ENCODE data around the gene EFCAB11. TPM values are rescaled to one million over a fixed set of nuclear protein-coding genes. Genes with fewer than 3 reads are reported as not detected.

Gene EFCAB11
- total RNA-seq, 1 experiment from 2014 or later = 12.0 TPM

DNA sequence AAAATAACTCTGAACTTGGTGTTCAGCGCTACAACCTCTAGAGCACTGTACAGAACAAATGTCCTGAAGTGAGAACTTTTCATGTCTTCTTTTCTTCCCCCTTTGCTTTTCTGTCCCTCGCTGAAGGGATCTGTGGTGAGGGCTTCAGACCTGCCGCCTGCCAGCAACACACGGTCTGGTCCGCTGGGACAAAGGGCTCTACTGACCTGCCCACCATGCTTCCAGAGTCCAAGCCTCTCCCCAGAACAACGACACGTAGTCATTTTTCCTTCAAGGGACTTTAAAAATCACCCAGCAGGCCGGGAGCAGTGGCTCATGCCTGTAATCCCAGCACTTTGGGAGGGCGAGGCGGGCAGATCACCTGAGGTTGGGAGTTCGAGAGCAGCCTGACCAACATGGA, 140.4 kb downstream of the EFCAB11 start:
- DNase-seq (ENCODE audit: low read depth) = no peak

GRCh38 chr14:89813617-89814031, 140.9 kb downstream of the EFCAB11 start:
- DNase-seq (ENCODE audit: low read depth) = peak; percentile 61

GRCh38 chr14:89811954-89812575, 142.5 kb downstream of the EFCAB11 start:
- DNase-seq (ENCODE audit: low read depth) = no peak

DNA sequence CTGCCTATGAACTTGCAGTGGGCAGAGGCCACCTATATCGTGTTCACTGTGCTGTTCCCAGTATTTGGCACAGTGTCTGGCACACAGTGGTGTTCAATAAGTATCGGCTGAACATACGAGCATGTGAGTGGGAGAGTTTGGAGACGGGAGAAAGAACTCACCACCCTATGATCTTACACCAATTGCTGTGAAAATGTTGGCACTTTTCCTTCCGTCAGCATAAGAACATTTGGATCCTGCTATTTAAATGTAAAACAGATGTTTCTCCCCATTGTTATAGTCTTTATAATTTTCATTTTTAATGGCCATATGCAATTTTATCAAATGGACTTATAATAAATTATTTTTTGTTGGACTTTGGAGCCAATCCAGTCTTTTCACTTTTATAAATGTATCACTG, 144.4 kb downstream of the EFCAB11 start:
- no peak for DNase-seq (ENCODE audit: low read depth)

DNA sequence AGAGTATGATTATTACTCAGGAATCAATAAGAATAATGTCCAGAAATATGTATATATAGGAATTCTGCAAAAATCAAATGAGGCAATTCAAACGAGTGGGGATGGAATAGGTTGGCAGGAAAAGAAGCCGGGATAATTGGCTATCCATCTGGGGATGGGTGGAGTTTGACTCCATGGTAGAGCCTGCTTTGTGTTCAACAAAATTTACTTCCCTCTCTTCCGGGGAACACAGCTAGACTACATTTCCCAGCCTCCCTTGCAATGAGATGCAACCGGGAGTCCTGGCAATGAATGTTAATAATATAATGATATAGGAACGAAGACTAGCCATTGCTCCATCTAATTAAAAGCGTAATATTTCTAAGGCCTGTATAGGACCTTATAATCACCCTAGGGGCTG, 146.6 kb downstream of the EFCAB11 start:
- no peak for DNase-seq (ENCODE audit: low read depth)

DNA sequence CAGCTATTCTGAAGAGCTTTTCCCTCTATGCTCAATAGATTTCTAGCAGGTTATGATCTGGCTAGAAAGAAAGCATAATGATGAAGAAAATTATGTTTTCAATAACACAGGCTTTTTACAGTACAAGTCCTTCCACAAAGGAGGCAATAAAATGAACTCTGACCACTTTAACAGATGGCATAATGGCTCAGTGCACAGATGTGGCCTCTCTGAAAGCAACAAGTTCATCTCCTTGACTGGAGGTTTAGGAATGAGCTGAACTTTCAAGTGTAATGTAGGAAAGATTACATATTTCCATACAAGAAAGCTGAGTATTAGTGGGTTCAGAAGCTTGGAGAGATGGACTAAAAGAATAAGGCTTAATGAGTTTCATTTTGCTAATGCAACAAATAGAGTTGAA, 147.4 kb downstream of the EFCAB11 start:
- DNase-seq (ENCODE audit: low read depth) = no peak

- DNase-seq (ENCODE audit: low read depth) = no peak
Observed at GRCh38 chr14:89806451-89806850, 148.1 kb downstream of the EFCAB11 start.

- no peak for DNase-seq (ENCODE audit: low read depth)
Observed at GRCh38 chr14:89805501-89805900, 149.0 kb downstream of the EFCAB11 start.

GRCh38 chr14:89803542-89803941, 151.0 kb downstream of the EFCAB11 start:
- no peak for DNase-seq (ENCODE audit: low read depth)

DNA sequence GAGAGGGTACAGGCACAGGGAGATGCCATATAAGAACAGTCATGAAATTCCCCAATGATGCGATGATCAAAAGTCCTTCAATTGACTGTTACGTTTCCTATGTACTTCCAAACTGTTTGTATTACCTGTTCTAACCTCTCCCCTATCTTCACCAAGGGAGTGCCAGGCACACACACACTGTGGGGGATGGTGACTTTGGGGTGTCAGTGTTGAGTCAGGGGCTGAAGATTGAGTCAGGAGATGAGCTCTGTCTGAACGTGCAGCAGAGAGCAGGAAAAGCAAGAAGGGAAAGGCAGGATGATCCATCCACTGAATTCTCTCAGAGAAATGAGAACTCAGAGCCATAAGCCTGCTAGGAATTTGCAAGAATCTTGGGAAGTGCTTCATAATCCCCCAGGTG, 153.4 kb downstream of the EFCAB11 start:
- no peak for DNase-seq (ENCODE audit: low read depth)

DNA sequence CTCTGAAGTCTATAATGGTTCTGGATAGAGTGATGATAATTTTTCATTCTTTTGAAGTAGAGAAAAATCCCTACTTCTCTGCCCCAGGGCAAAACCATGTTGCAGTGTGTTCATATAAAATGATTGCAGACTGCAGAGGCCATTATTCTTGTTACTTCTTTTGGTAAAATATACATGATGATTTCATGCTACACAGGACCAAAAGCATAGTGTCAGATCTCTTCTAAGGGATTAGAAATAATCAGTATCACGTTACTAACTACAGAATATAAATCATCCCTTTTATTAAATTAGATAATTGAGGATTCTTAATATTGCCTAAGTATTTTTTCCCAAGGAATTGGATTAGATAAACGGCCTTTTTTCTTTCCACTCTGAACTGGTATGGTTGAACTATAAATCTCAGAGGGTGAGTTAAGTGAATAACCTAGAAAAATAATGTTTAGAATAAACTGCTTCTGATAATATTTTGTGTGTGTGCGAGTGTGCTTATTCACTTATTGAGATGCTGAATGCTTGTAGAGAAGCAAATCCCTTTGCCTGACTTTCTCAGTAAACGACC, 156.2 kb downstream of the EFCAB11 start:
- DNase-seq (ENCODE audit: low read depth) = no peak

- no peak for DNase-seq (ENCODE audit: low read depth)
Observed at GRCh38 chr14:89797148-89797547, 157.4 kb downstream of the EFCAB11 start.

DNA sequence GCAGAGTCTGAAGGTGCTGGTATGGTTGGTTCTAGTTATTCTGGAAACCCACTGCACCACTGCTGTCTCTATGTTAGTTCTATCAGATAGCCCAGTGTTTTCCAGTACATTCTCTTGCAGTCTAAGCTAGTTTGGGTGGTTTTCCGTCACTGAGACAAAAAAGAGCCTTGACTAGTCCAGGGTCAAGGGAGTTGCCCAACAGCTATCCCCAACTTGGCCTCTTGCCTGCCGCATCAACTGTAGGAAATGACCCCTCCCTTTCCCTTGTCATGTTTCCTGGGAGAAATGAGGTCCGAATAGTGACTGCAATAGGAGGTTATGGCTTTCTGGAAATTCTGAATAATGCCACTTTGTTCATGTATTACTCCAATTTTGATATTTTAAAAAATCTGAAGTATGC, 160.4 kb downstream of the EFCAB11 start:
- no peak for DNase-seq (ENCODE audit: low read depth)

GRCh38 chr14:89793367-89793716, 161.2 kb downstream of the EFCAB11 start:
- DNase-seq (ENCODE audit: low read depth) = no peak

- DNase-seq (ENCODE audit: low read depth) = peak; percentile 43
Observed at GRCh38 chr14:89792489-89793366, 161.8 kb downstream of the EFCAB11 start.

- DNase-seq (ENCODE audit: low read depth) = peak; percentile 21
Observed at GRCh38 chr14:89787525-89787924, 167.0 kb downstream of the EFCAB11 start.

GRCh38 chr14:89781046-89781445, 173.5 kb downstream of the EFCAB11 start:
- no peak for DNase-seq (ENCODE audit: low read depth)

- DNase-seq (ENCODE audit: low read depth) = no peak
Observed at GRCh38 chr14:89779707-89780106, 174.8 kb downstream of the EFCAB11 start.

- DNase-seq (ENCODE audit: low read depth) = no peak
Observed at GRCh38 chr14:89775946-89776345, 178.6 kb downstream of the EFCAB11 start.

GRCh38 chr14:89775151-89775550, 179.4 kb downstream of the EFCAB11 start:
- no peak for DNase-seq (ENCODE audit: low read depth)

DNA sequence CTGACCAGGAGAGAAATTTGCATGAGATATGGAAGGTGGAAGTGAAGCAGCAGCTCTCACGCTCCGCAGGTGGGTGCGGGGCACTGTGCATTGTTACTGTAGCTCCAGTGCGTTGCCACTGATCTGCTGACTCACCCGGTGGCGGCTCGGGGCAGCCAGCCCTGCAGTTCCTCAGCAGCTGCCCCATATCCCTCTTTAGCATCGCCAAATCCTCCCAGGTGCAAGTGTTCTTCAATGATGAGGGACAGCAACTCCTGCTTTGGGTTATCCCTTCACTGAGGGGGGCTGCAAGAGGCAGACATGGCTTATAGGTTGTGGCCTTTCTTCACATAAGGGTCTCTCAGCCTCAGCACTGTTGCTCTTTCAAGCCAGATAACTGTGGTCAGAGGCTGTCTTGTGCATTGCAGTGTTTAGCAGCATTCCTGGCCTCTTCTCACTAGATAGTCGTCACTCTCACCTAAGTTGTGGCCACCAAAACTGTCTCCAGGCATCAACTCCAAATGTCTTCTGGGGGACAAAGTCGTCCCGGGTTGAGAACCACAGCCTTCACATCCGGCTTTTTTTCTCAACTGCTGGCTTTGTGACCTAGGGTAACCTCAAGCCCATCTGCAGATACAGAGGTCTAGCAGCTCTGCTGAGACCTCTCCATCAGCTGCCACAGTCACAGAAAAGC, 180.8 kb downstream of the EFCAB11 start:
- DNase-seq (ENCODE audit: low read depth) = peak; percentile 58

DNA sequence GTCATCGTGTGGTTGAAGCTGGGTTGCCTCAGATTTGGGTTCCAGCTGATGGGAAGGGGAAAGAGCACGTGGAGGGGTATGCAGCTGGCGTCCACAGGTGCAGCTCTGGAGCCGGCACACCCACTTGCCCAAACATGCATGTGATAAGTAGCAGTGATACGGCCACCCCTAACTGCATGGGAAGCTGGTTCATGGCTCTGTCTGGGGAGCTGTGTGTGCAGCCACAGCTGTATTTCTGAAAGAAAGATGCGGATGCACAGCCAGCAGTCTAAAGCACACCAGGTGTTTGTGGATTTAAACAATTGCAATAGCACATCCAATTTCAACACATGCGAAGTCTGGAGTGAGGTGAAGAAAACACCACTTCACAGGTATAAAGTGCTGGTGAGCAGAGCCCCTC, 181.4 kb downstream of the EFCAB11 start:
- no peak for DNase-seq (ENCODE audit: low read depth)

Data from LHCN-M2 (cell line).